ENCODE measurements around the gene DNAI1. TPM values are rescaled to one million over a fixed set of nuclear protein-coding genes. Genes with fewer than 3 reads are reported as not detected.

Gene DNAI1
- total RNA-seq, 2 donors from 2014 or later, result 2.5 to 4.1 TPM

DNA sequence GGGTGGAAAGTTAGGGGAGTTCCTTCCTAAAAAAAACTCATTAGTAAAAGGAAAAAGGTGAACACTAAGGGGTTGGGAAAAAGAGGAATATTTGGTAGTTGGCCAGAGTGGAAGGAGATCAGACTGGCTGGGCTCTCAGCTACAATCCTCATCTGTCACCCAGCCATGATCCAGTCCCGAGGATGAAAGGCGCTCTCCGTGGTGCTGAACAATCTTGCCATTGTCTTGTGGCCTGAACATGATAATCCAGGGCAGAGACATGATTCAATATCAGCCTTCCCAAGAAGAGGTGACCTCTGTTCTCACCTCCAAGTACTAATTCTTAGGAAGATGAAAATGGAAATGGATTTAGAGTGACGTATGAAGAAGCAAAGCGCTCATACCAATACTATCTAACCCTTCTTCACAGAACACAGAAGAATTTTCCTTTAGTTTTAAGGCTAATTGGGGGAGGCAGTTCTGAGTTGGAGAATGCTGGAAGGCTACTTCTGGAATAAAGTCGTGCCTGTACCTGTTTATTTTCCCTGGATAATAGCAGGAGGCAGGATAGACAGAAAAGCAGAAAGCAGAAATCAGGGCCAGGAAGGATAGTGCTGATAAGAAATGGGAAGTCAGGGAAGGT is 45.3 kb upstream of the DNAI1 start:
- no peaks in the 10 kb centered on the region for H3K27me3 Mint-ChIP-seq (ENCODE audit: insufficient read depth)
- TF ChIP-seq, protein P1, sequence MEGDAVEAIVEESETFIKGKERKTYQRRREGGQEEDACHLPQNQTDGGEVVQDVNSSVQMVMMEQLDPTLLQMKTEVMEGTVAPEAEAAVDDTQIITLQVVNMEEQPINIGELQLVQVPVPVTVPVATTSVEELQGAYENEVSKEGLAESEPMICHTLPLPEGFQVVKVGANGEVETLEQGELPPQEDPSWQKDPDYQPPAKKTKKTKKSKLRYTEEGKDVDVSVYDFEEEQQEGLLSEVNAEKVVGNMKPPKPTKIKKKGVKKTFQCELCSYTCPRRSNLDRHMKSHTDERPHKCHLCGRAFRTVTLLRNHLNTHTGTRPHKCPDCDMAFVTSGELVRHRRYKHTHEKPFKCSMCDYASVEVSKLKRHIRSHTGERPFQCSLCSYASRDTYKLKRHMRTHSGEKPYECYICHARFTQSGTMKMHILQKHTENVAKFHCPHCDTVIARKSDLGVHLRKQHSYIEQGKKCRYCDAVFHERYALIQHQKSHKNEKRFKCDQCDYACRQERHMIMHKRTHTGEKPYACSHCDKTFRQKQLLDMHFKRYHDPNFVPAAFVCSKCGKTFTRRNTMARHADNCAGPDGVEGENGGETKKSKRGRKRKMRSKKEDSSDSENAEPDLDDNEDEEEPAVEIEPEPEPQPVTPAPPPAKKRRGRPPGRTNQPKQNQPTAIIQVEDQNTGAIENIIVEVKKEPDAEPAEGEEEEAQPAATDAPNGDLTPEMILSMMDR (conservative IDR thresholded peaks at IDR 0.05), result no peak
- H3K9me3 Mint-ChIP-seq, result no peaks in the 10 kb centered on the region
- Histone ChIP-seq H3K36me3 (ENCODE audit: control insufficient read depth, insufficient read depth, low read length) (no peaks in the 10 kb centered on the region), H3K27me3 (ENCODE audit: control insufficient read depth, insufficient read depth, low read length, poor library complexity, severe bottlenecking) (no peaks in the 10 kb centered on the region), H3K27ac (ENCODE audit: low read depth, low read length) (no peak overlapping the region), H3K4me1 (ENCODE audit: control insufficient read depth, insufficient read depth, low read length) (no peaks in the 10 kb centered on the region), H3K9me3 (ENCODE audit: control insufficient read depth, low read length) (no peaks in the 10 kb centered on the region), H3K9ac (ENCODE audit: extremely low read depth, low read length, poor library complexity, severe bottlenecking) (no peak overlapping the region), H3K4me3 (ENCODE audit: low read length) (no peak overlapping the region)
- 0 to 10% methylated on average over 3 to 4 of the region's 6 CpGs for WGBS, 2 experiments (ENCODE audit: insufficient coverage in 1 of 2, insufficient read length in 1 of 2)
- H3K4me1 Mint-ChIP-seq, result no peaks in the 10 kb centered on the region
- no peak overlapping the region for H3K27ac Mint-ChIP-seq
- peak; percentile 94 for DNase-seq
- H3K4me3 Mint-ChIP-seq, result no peak overlapping the region
- no peaks in the 10 kb centered on the region for H3K36me3 Mint-ChIP-seq (ENCODE audit: low read depth)

DNA sequence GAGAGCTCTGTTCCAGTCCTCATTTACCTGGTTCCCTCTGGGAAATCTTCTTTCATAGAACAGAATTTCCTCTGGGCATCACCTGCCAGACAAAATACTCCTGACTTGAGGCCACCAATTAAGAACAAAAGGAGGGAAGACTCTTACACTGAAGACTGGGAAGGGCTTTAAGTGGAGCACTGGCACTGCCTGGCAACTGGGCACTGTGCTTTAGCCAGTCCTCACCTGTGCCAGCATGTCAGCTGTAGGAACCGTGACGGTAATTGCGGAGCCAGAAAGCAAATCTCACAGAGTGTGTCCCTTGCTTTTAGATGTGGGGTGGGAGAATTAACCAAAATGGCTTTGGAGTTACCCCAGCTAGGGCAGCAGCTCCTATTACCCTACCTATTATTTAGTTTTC is 40.9 kb upstream of the DNAI1 start:
- DNase-seq, result no peak
- H3K27me3 Mint-ChIP-seq (ENCODE audit: insufficient read depth), result no peaks in the 10 kb centered on the region
- no peaks in the 10 kb centered on the region for H3K9me3 Mint-ChIP-seq
- no peaks in the 10 kb centered on the region for H3K36me3 Mint-ChIP-seq (ENCODE audit: low read depth)
- no peak overlapping the region for H3K27ac Mint-ChIP-seq
- H3K27ac ChIP-seq (ENCODE audit: low read depth, low read length), result no peak overlapping the region
- no peak overlapping the region for H3K9ac ChIP-seq (ENCODE audit: extremely low read depth, low read length, poor library complexity, severe bottlenecking)
- H3K4me3 ChIP-seq (ENCODE audit: low read length), result no peak overlapping the region
- no peaks in the 10 kb centered on the region for H3K4me1 ChIP-seq (ENCODE audit: control insufficient read depth, insufficient read depth, low read length)
- TF ChIP-seq, protein P1 (conservative IDR thresholded peaks at IDR 0.05), result no peak
- H3K4me3 Mint-ChIP-seq, result no peak overlapping the region
- 97 to 100% methylated on average over 3 of the region's 3 CpGs for WGBS, 2 experiments (ENCODE audit: insufficient coverage in 1 of 2, insufficient read length in 1 of 2)
- no peaks in the 10 kb centered on the region for H3K36me3 ChIP-seq (ENCODE audit: control insufficient read depth, insufficient read depth, low read length)
- H3K9me3 ChIP-seq (ENCODE audit: control insufficient read depth, low read length), result no peaks in the 10 kb centered on the region
- H3K4me1 Mint-ChIP-seq, result no peaks in the 10 kb centered on the region
- no peaks in the 10 kb centered on the region for H3K27me3 ChIP-seq (ENCODE audit: control insufficient read depth, insufficient read depth, low read length, poor library complexity, severe bottlenecking)

DNA sequence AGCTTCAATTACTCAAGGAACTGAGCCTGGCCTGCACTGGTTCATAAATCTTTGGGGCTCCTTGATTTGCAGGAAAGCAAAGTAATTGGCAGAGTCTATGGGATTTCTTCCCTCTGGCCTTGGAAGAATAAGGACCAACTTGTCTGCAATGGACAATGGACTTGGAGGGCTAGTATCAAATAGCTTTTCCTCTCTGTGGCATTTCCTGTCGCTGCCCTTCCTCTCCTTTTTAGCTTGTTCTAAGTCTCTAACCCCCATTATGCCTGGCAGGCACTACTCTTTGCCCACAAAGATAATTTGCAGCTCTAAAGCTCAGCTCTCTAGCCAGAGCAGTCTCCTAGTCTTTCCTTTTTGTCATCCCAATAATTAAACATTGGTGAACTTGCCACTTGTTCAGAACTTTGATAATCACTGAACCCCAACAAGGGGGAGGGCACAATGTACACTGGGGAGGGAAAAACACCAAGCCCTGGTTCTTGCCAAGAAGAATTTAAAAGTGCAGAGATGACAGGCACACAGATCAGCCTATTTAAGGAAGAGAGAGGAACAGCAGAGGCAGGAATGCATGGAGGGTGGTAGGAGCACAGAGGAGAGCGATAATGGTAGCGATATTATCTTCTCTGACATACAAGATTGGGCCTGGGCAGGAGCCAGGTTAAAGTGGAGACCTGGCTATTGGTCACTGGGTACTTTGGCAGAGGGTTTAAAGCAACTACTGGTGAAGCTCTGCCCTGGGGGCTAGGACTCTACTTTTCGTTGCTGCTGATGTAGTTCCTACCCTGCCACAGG is 38.7 kb upstream of the DNAI1 start:
- H3K9me3 ChIP-seq (ENCODE audit: control insufficient read depth, low read length), result no peaks in the 10 kb centered on the region
- no peaks in the 10 kb centered on the region for H3K27me3 Mint-ChIP-seq (ENCODE audit: insufficient read depth)
- no peaks in the 10 kb centered on the region for H3K4me1 ChIP-seq (ENCODE audit: control insufficient read depth, insufficient read depth, low read length)
- no peak overlapping the region for H3K27ac Mint-ChIP-seq
- H3K36me3 ChIP-seq (ENCODE audit: control insufficient read depth, insufficient read depth, low read length), result no peaks in the 10 kb centered on the region
- H3K9ac ChIP-seq (ENCODE audit: extremely low read depth, low read length, poor library complexity, severe bottlenecking), result no peak overlapping the region
- TF ChIP-seq, protein P1 (conservative IDR thresholded peaks at IDR 0.05), result no peak
- 77 to 80% methylated on average over 3 to 4 of the region's 4 CpGs for WGBS, 2 experiments (ENCODE audit: insufficient coverage in 1 of 2, insufficient read length in 1 of 2)
- no peaks in the 10 kb centered on the region for H3K27me3 ChIP-seq (ENCODE audit: control insufficient read depth, insufficient read depth, low read length, poor library complexity, severe bottlenecking)
- H3K9me3 Mint-ChIP-seq, result no peaks in the 10 kb centered on the region
- no peak overlapping the region for H3K4me3 Mint-ChIP-seq
- H3K27ac ChIP-seq (ENCODE audit: low read depth, low read length), result no peak overlapping the region
- no peak overlapping the region for H3K4me3 ChIP-seq (ENCODE audit: low read length)
- no peak for DNase-seq
- H3K36me3 Mint-ChIP-seq (ENCODE audit: low read depth), result no peaks in the 10 kb centered on the region
- no peaks in the 10 kb centered on the region for H3K4me1 Mint-ChIP-seq

Data from endodermal cell (in vitro differentiated cells).